Liver (tissue), 9 donors: ENCODE measurements around the gene TNS1. TPM values are rescaled to one million over a fixed set of nuclear protein-coding genes. Genes with fewer than 3 reads are reported as not detected.

Experiments used
- DNase-seq: peaks from one replicate; pipeline ENCODE4 v3.0.0-alpha.2; 2017; ENCODE audit warnings: low spot score
- H3K27ac ChIP-seq, 2 donors: one replicate each; pipeline ENCODE4 v1.7.0; 2013; ENCODE audit warnings: inconsistent platforms in 2 of 2, low read length in 2 of 2, control low read depth in 1 of 2, low read depth in 1 of 2, mild to moderate bottlenecking in 1 of 2
- H3K27me3 ChIP-seq, 4 donors: one replicate each; pipeline versions ENCODE4 v1.6.1 to v1.7.0; 2013; ENCODE audit warnings: low read length in 3 of 4, inconsistent platforms in 1 of 4, mild to moderate bottlenecking in 1 of 4, moderate library complexity in 1 of 4; ENCODE audit not compliant: control insufficient read depth in 4 of 4, insufficient read depth in 4 of 4
- H3K36me3 ChIP-seq, 4 donors: one replicate each; pipeline versions ENCODE4 v1.6.1 to v1.7.0; 2013; ENCODE audit warnings: low read length in 3 of 4, mild to moderate bottlenecking in 3 of 4, low read depth in 1 of 4, moderate library complexity in 1 of 4; ENCODE audit not compliant: control insufficient read depth in 4 of 4, insufficient read depth in 3 of 4
- H3K4me1 ChIP-seq, 4 donors: one replicate each; pipeline versions ENCODE4 v1.6.1 to v1.7.0; 2013; ENCODE audit warnings: low read length in 3 of 4, mild to moderate bottlenecking in 3 of 4, moderate library complexity in 1 of 4; ENCODE audit not compliant: control insufficient read depth in 4 of 4, insufficient read depth in 4 of 4
- H3K4me3 ChIP-seq, 3 donors: one replicate each; pipeline versions ENCODE4 v1.6.1 to v1.7.0; 2013; ENCODE audit warnings: low read length in 3 of 3, control low read depth in 1 of 3, low read depth in 1 of 3, mild to moderate bottlenecking in 1 of 3
- H3K9ac ChIP-seq, 2 donors: one replicate each; pipeline ENCODE4 v1.7.0; 2013; ENCODE audit warnings: low read length in 2 of 2, mild to moderate bottlenecking in 2 of 2, moderate library complexity in 2 of 2, control low read depth in 1 of 2, low read depth in 1 of 2
- H3K9me3 ChIP-seq, 4 donors: one replicate each; pipeline versions ENCODE4 v1.6.1 to v1.7.0; 2013; ENCODE audit warnings: low read length in 3 of 4; ENCODE audit not compliant: control insufficient read depth in 4 of 4
- ATF3 ChIP-seq: IDR thresholded peaks from 2 replicates; pipeline ENCODE4 v1.6.1; 2016; ENCODE audit warnings: antibody characterized with exemption
- CTCF ChIP-seq: fragments of 150-350 bp; IDR thresholded peaks from 2 replicates; pipeline ENCODE4 v1.5.1; 2017; ENCODE audit warnings: improper control_type of control experiment, low read depth, low read length; ENCODE audit not compliant: missing input control
- EGR1 ChIP-seq, 2 donors: IDR thresholded peaks; 2 replicates each; pipeline ENCODE4 v1.6.1; 2016 to 2018; ENCODE audit warnings: antibody characterized with exemption in 2 of 2, low read depth in 2 of 2
- FOXA1 ChIP-seq: IDR thresholded peaks from 2 replicates; pipeline ENCODE4 v1.6.1; 2016; ENCODE audit warnings: antibody characterized with exemption
- FOXA2 ChIP-seq: IDR thresholded peaks from 2 replicates; pipeline ENCODE4 v1.6.1; 2016; ENCODE audit warnings: antibody characterized with exemption
- GABPA ChIP-seq, 2 donors: IDR thresholded peaks in 1 of 2; conservative IDR thresholded peaks in 1 of 2; 2 replicates each; pipeline ENCODE4 v1.6.1; 2016; ENCODE audit warnings: antibody characterized with exemption in 2 of 2, mild to moderate bottlenecking in 1 of 2, moderate library complexity in 1 of 2
- HNF4A ChIP-seq, 2 donors: conservative IDR thresholded peaks; 2 replicates each; pipeline ENCODE4 v1.6.1; 2016; ENCODE audit warnings: antibody characterized with exemption in 2 of 2, mild to moderate bottlenecking in 2 of 2
- HNF4G ChIP-seq: IDR thresholded peaks from 2 replicates; pipeline ENCODE4 v1.6.1; 2016; ENCODE audit warnings: antibody characterized with exemption
- JUND ChIP-seq, 2 donors: IDR thresholded peaks; 2 replicates each; pipeline ENCODE4 v1.6.1; 2016; ENCODE audit warnings: antibody characterized with exemption in 2 of 2
- MAX ChIP-seq: IDR thresholded peaks from 2 replicates; pipeline ENCODE4 v1.6.1; 2016; ENCODE audit warnings: antibody characterized with exemption
- NR2F2 ChIP-seq: IDR thresholded peaks from 2 replicates; pipeline ENCODE4 v1.6.1; 2016; ENCODE audit warnings: antibody characterized with exemption
- RAD21 ChIP-seq, 2 donors: IDR thresholded peaks; 2 replicates each; pipeline ENCODE4 v1.6.1; 2016; ENCODE audit warnings: antibody characterized with exemption in 2 of 2, mild to moderate bottlenecking in 2 of 2
- REST ChIP-seq: IDR thresholded peaks from 2 replicates; pipeline ENCODE4 v1.6.1; 2016; ENCODE audit warnings: antibody characterized with exemption, mild to moderate bottlenecking
- RXRA ChIP-seq, 2 donors: IDR thresholded peaks; 2 replicates each; pipeline ENCODE4 v1.6.1; 2017 to 2018; ENCODE audit warnings: antibody characterized with exemption in 2 of 2, mild to moderate bottlenecking in 1 of 2
- SP1 ChIP-seq: IDR thresholded peaks from 2 replicates; pipeline ENCODE4 v1.6.1; 2018; ENCODE audit warnings: antibody characterized with exemption, mild to moderate bottlenecking
- TAF1 ChIP-seq: conservative IDR thresholded peaks from 2 replicates; pipeline ENCODE4 v1.6.1; 2016; ENCODE audit warnings: antibody characterized with exemption, mild to moderate bottlenecking
- YY1 ChIP-seq: IDR thresholded peaks from 2 replicates; pipeline ENCODE4 v1.6.1; 2016; ENCODE audit warnings: antibody characterized with exemption, mild to moderate bottlenecking
- ZBTB33 ChIP-seq: IDR thresholded peaks from 2 replicates; pipeline ENCODE4 v1.6.1; 2016; ENCODE audit warnings: antibody characterized with exemption
- WGBS: extraction: QIAGEN DNeasy Blood & Tissue Kit; methylation state at CpG from one replicate; pipeline ENCODE4 v1.1.7; 2013; 5-methylcytosine and 5-hydroxymethylcytosine counted together
- polyA plus RNA-seq, 2 donors: library from polyadenylated mRNA; stranded (reverse) in 1 of 2; unstranded in 1 of 2; fragments of 200-250 nt in 1 of 2; fragments of >200 nt in 1 of 2; fragmentation: Nextera tagmentation in 1 of 2; extraction: Ambion mirVana in 1 of 2; gene quantifications; one replicate each; pipeline versions ENCODE4 v1.2.1 to v1.2.3, GENCODE V29; 2013 to 2015
- total RNA-seq, 2 donors: library from RNA; depleted of rRNA; stranded (reverse); fragments of >200 nt; gene quantifications; one replicate each; pipeline ENCODE4 v1.2.3, GENCODE V29; 2014
- donor health status: healthy.
- donor health status: healthy.
- donor health status: healthy.
- donor health status: healthy.
- donor health status: healthy.

Gene TNS1
- total and polyA plus RNA-seq, 4 donors, result 16.3 to 128 (median 57.3) TPM

DNA sequence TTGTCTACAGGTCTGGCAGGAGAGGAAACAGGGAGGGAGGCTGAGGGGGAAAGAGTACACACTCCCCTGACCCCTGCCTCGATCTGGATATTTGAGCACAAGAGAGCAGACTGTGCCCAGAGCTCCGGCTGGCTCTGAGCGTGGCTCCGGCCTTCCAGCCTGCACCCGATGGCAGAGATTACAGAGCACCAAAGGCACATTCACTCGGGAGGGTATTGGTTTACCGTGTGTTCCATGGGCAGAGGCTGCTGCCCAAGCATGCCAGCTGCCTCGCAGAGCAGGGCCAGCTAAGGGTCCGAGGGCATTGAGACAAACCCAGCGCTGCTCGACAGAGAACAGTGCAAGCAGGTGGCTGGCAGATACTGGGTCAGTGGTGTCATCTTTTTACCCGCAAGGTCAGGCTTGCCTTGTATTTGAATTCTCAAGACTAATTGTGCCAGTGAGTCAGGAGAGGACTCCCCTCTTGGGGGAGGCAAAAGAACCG is 132.2 kb downstream of the TNS1 start:
- Histone ChIP-seq H3K36me3 (peaks cover 19 to 94% (median 63%) of the 10 kb centered on the region in 4 donors), H3K27ac (peak overlapping the region in 1 of 2 donors; percentile 3), H3K9me3 (no peaks in the 10 kb centered on the region), H3K9ac (no peak overlapping the region), H3K4me1 (peaks cover 0 to 9% (median 1%) of the 10 kb centered on the region in 4 donors), H3K4me3 (no peak overlapping the region), H3K27me3 (no peaks in the 10 kb centered on the region)
- TF ChIP-seq GABPA (IDR thresholded peaks at IDR 0.05 in 1 of 2, conservative IDR thresholded peaks at IDR 0.05 in 1 of 2), result no peak
- 82% methylated on average over 13 of the region's 13 CpGs for WGBS
- DNase-seq, result no peak

GRCh38 chr2:217868911-217869334 is 133.9 kb downstream of the TNS1 start:
- peak overlapping the region in 1 of 2 donors; percentile 23 for H3K27ac ChIP-seq
- no peaks in the 10 kb centered on the region for H3K27me3 ChIP-seq
- 83% methylated on average over 3 of the region's 3 CpGs for WGBS
- no peak for DNase-seq
- no peak overlapping the region for H3K9ac ChIP-seq
- H3K9me3 ChIP-seq, result no peaks in the 10 kb centered on the region
- TF ChIP-seq NR2F2, result no peak
- no peak for TF ChIP-seq CTCF
- TF ChIP-seq JUND (IDR thresholded peaks at IDR 0.05), result no peak
- no peak for TF ChIP-seq GABPA (IDR thresholded peaks at IDR 0.05 in 1 of 2, conservative IDR thresholded peaks at IDR 0.05 in 1 of 2)
- no peak for TF ChIP-seq EGR1 (IDR thresholded peaks at IDR 0.05; ENCODE audit: low read depth in 2 of 2)
- no peak for TF ChIP-seq MAX
- no peak for TF ChIP-seq HNF4A (conservative IDR thresholded peaks at IDR 0.05)
- TF ChIP-seq REST, result no peak
- no peak for TF ChIP-seq ZBTB33
- TF ChIP-seq RAD21 (IDR thresholded peaks at IDR 0.05), result no peak
- TF ChIP-seq RXRA (IDR thresholded peaks at IDR 0.05), result no peak
- TF ChIP-seq FOXA1, result no peak
- no peak for TF ChIP-seq FOXA2
- TF ChIP-seq YY1, result no peak
- no peak for TF ChIP-seq TAF1
- TF ChIP-seq HNF4G, result no peak
- no peak for TF ChIP-seq SP1
- no peak for TF ChIP-seq ATF3
- H3K4me3 ChIP-seq, result no peak overlapping the region
- H3K4me1 ChIP-seq, result peaks cover 0 to 9% (median 1%) of the 10 kb centered on the region in 4 donors
- peaks cover 22 to 93% (median 68%) of the 10 kb centered on the region in 4 donors for H3K36me3 ChIP-seq
